Right atrium auricular region (tissue), 2 donors: ENCODE results near the gene TMPRSS4. TPM values are rescaled to one million over a fixed set of nuclear protein-coding genes. Genes with fewer than 3 reads are reported as not detected.
A peak's percentile ranks its signal among the peaks of the same experiment; 100 is the strongest.

Experiments used
- DNase-seq: peaks from one replicate; pipeline ENCODE4 v3.0.0-alpha.2; 2019; ENCODE audit warnings: low spot score
- H3K27ac ChIP-seq, 2 donors: fragments of 200-600 bp; sonication (generic); 1 replicate in 1 of 2; 2 replicates in 1 of 2; pipeline ENCODE4 v1.5.1; 2016 to 2019
- H3K27me3 ChIP-seq, 2 donors: fragments of 200-600 bp; sonication (generic); one replicate each; pipeline versions ENCODE4 v1.5.1 to v1.6.0; 2017 to 2019
- H3K36me3 ChIP-seq: fragments of 200-600 bp; sonication (generic); one replicate; pipeline ENCODE4 v1.5.1; 2016
- H3K4me1 ChIP-seq, 2 donors: fragments of 200-600 bp; sonication (generic); one replicate each; pipeline versions ENCODE4 v1.5.1 to v1.6.0; 2017 to 2019
- H3K4me3 ChIP-seq, 2 donors: fragments of 200-600 bp; sonication (generic); 1 replicate in 1 of 2; 2 replicates in 1 of 2; pipeline ENCODE4 v1.5.1; 2017 to 2019; ENCODE audit warnings: mild to moderate bottlenecking in 1 of 2, moderate library complexity in 1 of 2
- H3K9me3 ChIP-seq, 2 donors: fragments of 200-600 bp; sonication (generic); one replicate each; pipeline ENCODE4 v1.5.1; 2019
- total RNA-seq, 2 donors: library from RNA; depleted of rRNA; stranded (reverse); fragments of >200 nt; gene quantifications; one replicate each; pipeline ENCODE4 v1.1.0, GENCODE V29; 2016
- TF ChIP-seq, protein P1 (sequence below), 2 donors: fragments of 200-600 bp; sonication (generic); IDR thresholded peaks; one replicate each; pipeline ENCODE4 v1.5.1; 2019; ENCODE audit warnings: antibody characterized with exemption in 2 of 2

TMPRSS4 gene
- total RNA-seq, 2 donors from 2014 or later, result not detected

DNA sequence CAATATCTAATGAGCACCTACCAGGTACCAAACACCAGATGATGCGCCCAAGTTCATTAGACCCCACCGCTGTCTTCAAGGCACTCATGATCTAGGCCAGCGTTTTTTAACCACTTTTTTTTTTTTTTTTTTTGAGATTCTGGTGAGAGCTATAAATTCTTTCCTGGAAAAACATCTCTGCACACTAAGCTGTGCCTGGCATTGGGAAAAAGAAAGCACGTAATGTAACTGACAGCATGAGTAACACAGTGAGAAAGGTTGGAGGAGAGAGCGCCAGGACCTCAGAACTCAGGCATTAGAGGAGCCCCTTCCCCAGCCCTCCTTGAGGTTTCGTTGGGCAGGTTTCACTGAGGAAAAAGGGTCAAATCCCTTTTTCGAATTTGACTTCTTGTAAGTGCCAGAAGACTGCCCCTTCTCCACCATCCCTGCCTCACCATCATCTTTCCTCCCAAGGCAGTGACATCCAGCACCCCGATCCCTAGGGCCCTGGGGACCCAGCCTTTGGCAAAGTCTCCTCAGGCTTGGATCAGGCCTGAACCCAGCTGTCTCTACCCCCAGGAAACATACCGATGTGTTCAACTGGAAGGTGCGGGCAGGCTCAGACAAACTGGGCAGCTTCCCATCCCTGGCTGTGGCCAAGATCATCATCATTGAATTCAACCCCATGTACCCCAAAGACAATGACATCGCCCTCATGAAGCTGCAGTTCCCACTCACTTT is 36.0 kb downstream of the TMPRSS4 start:
- H3K27me3 ChIP-seq, result no peaks in the 10 kb centered on the region
- no peaks in the 10 kb centered on the region for H3K9me3 ChIP-seq
- H3K27ac ChIP-seq, result no peak overlapping the region
- no peak overlapping the region for H3K4me3 ChIP-seq
- no peaks in the 10 kb centered on the region for H3K36me3 ChIP-seq
- TF ChIP-seq, protein P1, sequence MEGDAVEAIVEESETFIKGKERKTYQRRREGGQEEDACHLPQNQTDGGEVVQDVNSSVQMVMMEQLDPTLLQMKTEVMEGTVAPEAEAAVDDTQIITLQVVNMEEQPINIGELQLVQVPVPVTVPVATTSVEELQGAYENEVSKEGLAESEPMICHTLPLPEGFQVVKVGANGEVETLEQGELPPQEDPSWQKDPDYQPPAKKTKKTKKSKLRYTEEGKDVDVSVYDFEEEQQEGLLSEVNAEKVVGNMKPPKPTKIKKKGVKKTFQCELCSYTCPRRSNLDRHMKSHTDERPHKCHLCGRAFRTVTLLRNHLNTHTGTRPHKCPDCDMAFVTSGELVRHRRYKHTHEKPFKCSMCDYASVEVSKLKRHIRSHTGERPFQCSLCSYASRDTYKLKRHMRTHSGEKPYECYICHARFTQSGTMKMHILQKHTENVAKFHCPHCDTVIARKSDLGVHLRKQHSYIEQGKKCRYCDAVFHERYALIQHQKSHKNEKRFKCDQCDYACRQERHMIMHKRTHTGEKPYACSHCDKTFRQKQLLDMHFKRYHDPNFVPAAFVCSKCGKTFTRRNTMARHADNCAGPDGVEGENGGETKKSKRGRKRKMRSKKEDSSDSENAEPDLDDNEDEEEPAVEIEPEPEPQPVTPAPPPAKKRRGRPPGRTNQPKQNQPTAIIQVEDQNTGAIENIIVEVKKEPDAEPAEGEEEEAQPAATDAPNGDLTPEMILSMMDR (IDR thresholded peaks at IDR 0.05), result no peak
- DNase-seq, result no peak
- peaks cover 0 to 8% of the 10 kb centered on the region in 2 donors for H3K4me1 ChIP-seq

DNA sequence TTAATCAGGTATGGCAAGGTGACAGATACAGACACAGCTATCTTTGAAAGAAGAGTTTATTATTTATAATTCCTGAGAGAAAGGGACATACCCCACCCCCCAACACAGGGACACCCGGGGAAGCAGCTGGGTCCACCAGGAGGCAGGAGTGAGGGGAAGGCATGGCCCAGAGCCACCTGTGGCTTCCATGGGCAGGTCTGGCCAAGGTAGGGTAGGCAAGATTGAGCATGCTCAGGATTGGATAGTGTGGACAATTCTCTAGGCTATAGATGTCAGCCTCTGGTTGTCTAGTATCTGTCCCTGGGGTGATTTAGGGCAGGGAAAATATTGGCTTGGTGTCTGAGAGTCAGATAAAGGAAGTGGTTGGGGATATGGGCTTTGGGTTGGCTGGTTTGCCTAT is 37.4 kb downstream of the TMPRSS4 start:
- TF ChIP-seq, protein P1 (IDR thresholded peaks at IDR 0.05), result no peak
- H3K4me3 ChIP-seq, result no peak overlapping the region
- DNase-seq, result no peak

DNA sequence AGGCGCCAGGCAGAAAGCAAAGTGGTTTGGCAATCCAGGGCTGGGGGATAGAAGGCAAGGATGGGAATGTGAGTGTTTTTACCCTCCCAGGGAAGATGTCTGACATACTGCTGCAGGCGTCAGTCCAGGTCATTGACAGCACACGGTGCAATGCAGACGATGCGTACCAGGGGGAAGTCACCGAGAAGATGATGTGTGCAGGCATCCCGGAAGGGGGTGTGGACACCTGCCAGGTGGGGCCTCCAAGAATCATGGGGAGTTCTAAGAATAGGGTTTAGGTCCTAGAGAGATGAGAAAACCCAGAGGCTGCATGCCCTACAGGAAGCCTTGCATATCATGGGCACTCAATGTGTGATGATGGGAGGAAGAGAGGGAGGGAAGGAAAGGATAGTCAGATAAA is 38.2 kb downstream of the TMPRSS4 start:
- Histone ChIP-seq H3K4me1 (peaks cover 0 to 17% of the 10 kb centered on the region in 2 donors), H3K9me3 (no peaks in the 10 kb centered on the region), H3K27me3 (no peaks in the 10 kb centered on the region), H3K4me3 (no peak overlapping the region), H3K36me3 (no peaks in the 10 kb centered on the region), H3K27ac (no peak overlapping the region)
- no peak for DNase-seq
- TF ChIP-seq, protein P1 (IDR thresholded peaks at IDR 0.05), result no peak

More for the DNA sequence above, 37.4 kb downstream of the TMPRSS4 start:
- no peaks in the 10 kb centered on the region for H3K27me3 ChIP-seq
- no peaks in the 10 kb centered on the region for H3K36me3 ChIP-seq
- H3K4me1 ChIP-seq, result peaks cover 0 to 17% of the 10 kb centered on the region in 2 donors
- no peaks in the 10 kb centered on the region for H3K9me3 ChIP-seq
- no peak overlapping the region for H3K27ac ChIP-seq

DNA sequence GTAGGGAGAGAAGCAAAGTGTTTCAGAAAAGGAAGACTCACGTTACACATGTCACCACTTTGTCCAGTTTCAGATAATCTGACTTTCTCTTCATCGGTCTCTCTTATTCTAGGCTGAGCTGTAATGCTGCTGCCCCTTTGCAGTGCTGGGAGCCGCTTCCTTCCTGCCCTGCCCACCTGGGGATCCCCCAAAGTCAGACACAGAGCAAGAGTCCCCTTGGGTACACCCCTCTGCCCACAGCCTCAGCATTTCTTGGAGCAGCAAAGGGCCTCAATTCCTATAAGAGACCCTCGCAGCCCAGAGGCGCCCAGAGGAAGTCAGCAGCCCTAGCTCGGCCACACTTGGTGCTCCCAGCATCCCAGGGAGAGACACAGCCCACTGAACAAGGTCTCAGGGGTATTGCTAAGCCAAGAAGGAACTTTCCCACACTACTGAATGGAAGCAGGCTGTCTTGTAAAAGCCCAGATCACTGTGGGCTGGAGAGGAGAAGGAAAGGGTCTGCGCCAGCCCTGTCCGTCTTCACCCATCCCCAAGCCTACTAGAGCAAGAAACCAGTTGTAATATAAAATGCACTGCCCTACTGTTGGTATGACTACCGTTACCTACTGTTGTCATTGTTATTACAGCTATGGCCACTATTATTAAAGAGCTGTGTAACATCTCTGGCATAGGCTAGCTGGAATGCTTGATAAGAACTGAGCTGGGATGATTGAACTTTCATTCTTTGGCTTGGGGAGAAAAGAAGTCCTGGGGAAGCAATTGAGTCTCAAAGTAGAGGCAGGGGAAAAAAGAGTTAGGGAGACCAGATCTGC is 41.1 kb downstream of the TMPRSS4 start:
- peak overlapping the region; percentile 8 to 19 for H3K27ac ChIP-seq
- TF ChIP-seq, protein P1 (IDR thresholded peaks at IDR 0.05), result no peak

DNA sequence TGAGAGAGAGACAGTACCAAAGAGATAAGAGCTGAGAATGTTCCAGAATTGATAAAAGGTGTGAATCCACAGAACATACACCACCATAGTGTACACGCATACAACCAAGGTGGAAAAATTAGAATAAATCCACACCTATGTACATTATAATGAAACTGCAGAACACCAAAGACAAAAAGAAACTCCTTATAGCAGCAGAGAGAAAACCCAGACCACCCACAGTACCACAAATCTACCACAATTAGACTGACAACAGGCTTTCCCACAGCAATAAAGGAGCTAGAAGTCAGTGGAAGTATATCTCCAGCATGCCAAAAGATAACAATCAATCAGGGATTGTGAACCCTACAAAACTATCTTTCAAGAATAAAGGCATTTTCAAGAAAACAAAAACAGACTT is 43.9 kb downstream of the TMPRSS4 start:
- Histone ChIP-seq H3K4me1 (peaks cover 0 to 17% of the 10 kb centered on the region in 2 donors), H3K36me3 (no peaks in the 10 kb centered on the region), H3K27me3 (no peaks in the 10 kb centered on the region), H3K9me3 (no peaks in the 10 kb centered on the region), H3K27ac (no peak overlapping the region), H3K4me3 (no peak overlapping the region)
- DNase-seq, result no peak
- TF ChIP-seq, protein P1 (IDR thresholded peaks at IDR 0.05), result no peak

More for the DNA sequence above, 41.1 kb downstream of the TMPRSS4 start:
- H3K9me3 ChIP-seq, result no peaks in the 10 kb centered on the region
- DNase-seq, result no peak
- peaks cover 0 to 17% of the 10 kb centered on the region in 2 donors for H3K4me1 ChIP-seq
- no peaks in the 10 kb centered on the region for H3K36me3 ChIP-seq
- no peaks in the 10 kb centered on the region for H3K27me3 ChIP-seq
- H3K4me3 ChIP-seq, result no peak overlapping the region
